ENCODE data around the gene IGSF23. TPM values are rescaled to one million over a fixed set of nuclear protein-coding genes. Genes with fewer than 3 reads are reported as not detected.
A peak's percentile ranks its signal among the peaks of the same experiment; 100 is the strongest.

Gene IGSF23
- total RNA-seq, 4 donors from 2014 or later = not detected

- Histone ChIP-seq H3K4me3 (no peak overlapping the region), H3K27me3 (no peaks in the 10 kb centered on the region), H3K27ac (peak overlapping the region in 3 of 4 donors; percentile 67 to 87 (median 78)), H3K36me3 (peaks cover 0 to 40% (median 3%) of the 10 kb centered on the region in 3 donors), H3K9me3 (no peaks in the 10 kb centered on the region), H3K4me1 (peaks cover 0 to 55% (median 5%) of the 10 kb centered on the region in 4 donors)
- no peak for TF ChIP-seq CTCF (IDR thresholded peaks at IDR 0.05)
- no peak for TF ChIP-seq EP300 (IDR thresholded peaks at IDR 0.05)
- TF ChIP-seq POLR2A (IDR thresholded peaks at IDR 0.05) = no peak
- no peak for DNase-seq (ENCODE audit: low spot score in 2 of 2)
- WGBS, 2 donors = 69 to 73% methylated on average over 23 of the region's 31 CpGs
Observed at GRCh38 chr19:44647144-44647543, 33.8 kb downstream of the IGSF23 start.

- H3K27ac ChIP-seq = peak overlapping the region; percentile 54 to 87 (median 72)
- H3K4me3 ChIP-seq = no peak overlapping the region
- peaks cover 0 to 56% (median 12%) of the 10 kb centered on the region in 3 donors for H3K36me3 ChIP-seq
- DNase-seq (ENCODE audit: low spot score in 2 of 2) = no peak
- H3K4me1 ChIP-seq = peaks cover 0 to 50% (median 5%) of the 10 kb centered on the region in 4 donors
- H3K9me3 ChIP-seq = no peaks in the 10 kb centered on the region
- no peaks in the 10 kb centered on the region for H3K27me3 ChIP-seq
- 55 to 60% methylated on average over 3 of the region's 3 CpGs for WGBS, 2 donors
- TF ChIP-seq CTCF (IDR thresholded peaks at IDR 0.05) (no peak), EP300 (IDR thresholded peaks at IDR 0.05) (peak in 1 of 2 donors; percentile 51), POLR2A (IDR thresholded peaks at IDR 0.05) (no peak)
Observed at GRCh38 chr19:44648631-44649251, 35.4 kb downstream of the IGSF23 start.

GRCh38 chr19:44649578-44650145 lies 36.3 kb downstream of the IGSF23 start:
- no peaks in the 10 kb centered on the region for H3K9me3 ChIP-seq
- no peaks in the 10 kb centered on the region for H3K27me3 ChIP-seq
- no peak overlapping the region for H3K4me3 ChIP-seq
- H3K36me3 ChIP-seq = peaks cover 0 to 65% (median 13%) of the 10 kb centered on the region in 3 donors
- no peak for TF ChIP-seq POLR2A (IDR thresholded peaks at IDR 0.05)
- no peak for TF ChIP-seq EP300 (IDR thresholded peaks at IDR 0.05)
- no peak for TF ChIP-seq CTCF (IDR thresholded peaks at IDR 0.05)
- H3K27ac ChIP-seq = peak overlapping the region in 3 of 4 donors; percentile 54 to 87 (median 78)
- DNase-seq (ENCODE audit: low spot score in 2 of 2) = no peak
- H3K4me1 ChIP-seq = peaks cover 0 to 52% (median 4%) of the 10 kb centered on the region in 4 donors
- 90 to 91% methylated on average over 13 to 15 of the region's 15 CpGs for WGBS, 2 donors

GRCh38 chr19:44653343-44653742 lies 40.0 kb downstream of the IGSF23 start:
- H3K36me3 ChIP-seq = peaks cover 0 to 83% (median 13%) of the 10 kb centered on the region in 3 donors
- no peaks in the 10 kb centered on the region for H3K27me3 ChIP-seq
- DNase-seq (ENCODE audit: low spot score in 2 of 2) = no peak
- no peak for TF ChIP-seq CTCF (IDR thresholded peaks at IDR 0.05)
- no peak for TF ChIP-seq POLR2A (IDR thresholded peaks at IDR 0.05)
- TF ChIP-seq EP300 (IDR thresholded peaks at IDR 0.05) = no peak
- H3K9me3 ChIP-seq = no peaks in the 10 kb centered on the region
- 88 to 93% methylated on average over 5 of the region's 5 CpGs for WGBS, 2 donors
- no peak overlapping the region for H3K4me3 ChIP-seq
- no peak overlapping the region for H3K27ac ChIP-seq
- H3K4me1 ChIP-seq = peaks cover 0 to 27% (median 4%) of the 10 kb centered on the region in 4 donors

Measured in tibial nerve (tissue), 4 donors.